Loucy (cell line): ENCODE results near the gene CT47C1.

Experiments
- H2AFZ ChIP-seq: fragments of 200-600 bp; sonication (generic); 2 replicates; pipeline ENCODE4 v1.6.0; 2016; ENCODE audit warnings: antibody characterized with exemption, mild to moderate bottlenecking, low read length, moderate library complexity
- H3F3A ChIP-seq: fragments of 200-600 bp; 2 replicates; pipeline ENCODE4 v1.6.0; 2016; ENCODE audit warnings: antibody characterized with exemption, low read depth, mild to moderate bottlenecking
- H3K27me3 ChIP-seq: fragments of 200-600 bp; sonication (generic); 2 replicates; pipeline ENCODE4 v1.6.1; 2014; ENCODE audit warnings: low read length, mild to moderate bottlenecking; ENCODE audit not compliant: insufficient read depth, poor library complexity, severe bottlenecking
- H3K36me3 ChIP-seq: fragments of 200-600 bp; sonication (generic); 2 replicates; pipeline ENCODE4 v1.6.1; 2016; ENCODE audit warnings: low read length; ENCODE audit not compliant: insufficient read depth
- H3K4me1 ChIP-seq: fragments of 200-600 bp; sonication (generic); 2 replicates; pipeline ENCODE4 v1.5.1; 2014; ENCODE audit warnings: low read length, mild to moderate bottlenecking; ENCODE audit not compliant: insufficient read depth, poor library complexity, severe bottlenecking
- H3K4me2 ChIP-seq: fragments of 200-600 bp; sonication (generic); 2 replicates; pipeline ENCODE4 v1.6.0; 2014; ENCODE audit warnings: antibody characterized with exemption, low read length, low read depth, mild to moderate bottlenecking; ENCODE audit not compliant: poor library complexity, severe bottlenecking
- H3K4me3 ChIP-seq: fragments of 200-600 bp; sonication (generic); 2 replicates; pipeline ENCODE4 v1.5.1; 2014; ENCODE audit warnings: low read length, mild to moderate bottlenecking, mixed read lengths; ENCODE audit not compliant: poor library complexity, severe bottlenecking
- H3K79me2 ChIP-seq: fragments of 200-600 bp; sonication (generic); 2 replicates; pipeline ENCODE4 v1.6.1; 2014; ENCODE audit warnings: low read length; ENCODE audit not compliant: insufficient read depth
- H3K9ac ChIP-seq: fragments of 200-600 bp; sonication (generic); 2 replicates; pipeline ENCODE4 v1.6.0; 2014; ENCODE audit warnings: mild to moderate bottlenecking, low read depth, low read length, moderate library complexity; ENCODE audit not compliant: poor library complexity, severe bottlenecking
- H3K9me2 ChIP-seq: fragments of 200-600 bp; sonication (generic); replicated peaks from 2 replicates; pipeline ENCODE4 v1.6.1; 2016; ENCODE audit warnings: low read depth, low read length, mixed read lengths
- H3K9me3 ChIP-seq: fragments of 200-600 bp; sonication (generic); 2 replicates; pipeline ENCODE4 v1.6.1; 2014; ENCODE audit warnings: mild to moderate bottlenecking, antibody characterized with exemption, low read length, low read depth; ENCODE audit not compliant: insufficient read depth
- H4K20me1 ChIP-seq: fragments of 200-600 bp; sonication (generic); 2 replicates; pipeline ENCODE4 v1.6.0; 2014; ENCODE audit warnings: antibody characterized with exemption, low read length, mild to moderate bottlenecking; ENCODE audit not compliant: insufficient read depth, poor library complexity, severe bottlenecking
- CTCF ChIP-seq: fragments of 200-600 bp; sonication (generic); conservative IDR thresholded peaks from 2 replicates; pipeline ENCODE4 v1.5.1; 2014; ENCODE audit warnings: mild to moderate bottlenecking, antibody characterized with exemption, low read length
- EZH2phosphoT487 ChIP-seq: fragments of 200-600 bp; IDR thresholded peaks from 2 replicates; pipeline ENCODE4 v1.6.1; 2018; ENCODE audit warnings: antibody characterized with exemption, mild to moderate bottlenecking, moderate library complexity, borderline replicate concordance

The CT47C1 gene

GRCh38 chrX:119071381-119071780, 1.4 kb upstream of the CT47C1 start:
- Histone ChIP-seq H3K9ac (no peak overlapping the region), H3K36me3 (no peaks in the 10 kb centered on the region), H3K9me2 (no peaks in the 10 kb centered on the region), H3K27me3 (no peaks in the 10 kb centered on the region), H3K4me1 (no peaks in the 10 kb centered on the region), H2AFZ (no peak overlapping the region), H3F3A (no peaks in the 10 kb centered on the region), H3K4me2 (no peak overlapping the region), H4K20me1 (no peaks in the 10 kb centered on the region), H3K9me3 (no peaks in the 10 kb centered on the region), H3K4me3 (no peak overlapping the region), H3K79me2 (no peaks in the 10 kb centered on the region)
- no peak for TF ChIP-seq EZH2phosphoT487
- TF ChIP-seq CTCF = no peak

GRCh38 chrX:119073200-119073905, 560 bp downstream of the CT47C1 start:
- H3K4me3 ChIP-seq = no peak overlapping the region
- H3K27me3 ChIP-seq = no peaks in the 10 kb centered on the region
- no peak overlapping the region for H3K4me2 ChIP-seq
- H3K9me3 ChIP-seq = no peaks in the 10 kb centered on the region
- TF ChIP-seq CTCF = no peak
- TF ChIP-seq EZH2phosphoT487 = no peak
- no peaks in the 10 kb centered on the region for H3K79me2 ChIP-seq
- H3K36me3 ChIP-seq = no peaks in the 10 kb centered on the region
- no peaks in the 10 kb centered on the region for H3K9me2 ChIP-seq
- no peak overlapping the region for H3K9ac ChIP-seq
- H4K20me1 ChIP-seq = no peaks in the 10 kb centered on the region
- no peak overlapping the region for H2AFZ ChIP-seq
- no peaks in the 10 kb centered on the region for H3K4me1 ChIP-seq
- H3F3A ChIP-seq = no peaks in the 10 kb centered on the region

GRCh38 chrX:119073911-119074310, 1.1 kb downstream of the CT47C1 start:
- no peaks in the 10 kb centered on the region for H3K4me1 ChIP-seq
- no peaks in the 10 kb centered on the region for H3K27me3 ChIP-seq
- no peak for TF ChIP-seq CTCF
- TF ChIP-seq EZH2phosphoT487 = no peak
- no peaks in the 10 kb centered on the region for H4K20me1 ChIP-seq
- H3K4me3 ChIP-seq = no peak overlapping the region
- H3K9ac ChIP-seq = no peak overlapping the region
- H3K36me3 ChIP-seq = no peaks in the 10 kb centered on the region
- no peaks in the 10 kb centered on the region for H3K79me2 ChIP-seq
- H2AFZ ChIP-seq = no peak overlapping the region
- H3K9me3 ChIP-seq = no peaks in the 10 kb centered on the region
- no peaks in the 10 kb centered on the region for H3F3A ChIP-seq
- H3K4me2 ChIP-seq = no peak overlapping the region
- H3K9me2 ChIP-seq = no peaks in the 10 kb centered on the region
